GM12878 (cell line): ENCODE data around the gene TM9SF2.

Experiments used
- CTCF ChIP-seq, 3 experiments: IDR thresholded peaks in 2 of 3; conservative IDR thresholded peaks in 1 of 3; 2 replicates each; pipeline ENCODE4 v1.5.1; 2011; ENCODE audit warnings: low read depth in 3 of 3, low read length in 3 of 3, mild to moderate bottlenecking in 3 of 3, control low read depth in 2 of 3, moderate library complexity in 2 of 3, inconsistent platforms in 1 of 3, mixed read lengths in 1 of 3; ENCODE audit not compliant: control insufficient read depth in 2 of 3, insufficient read depth in 1 of 3; ENCODE audit errors: extremely low read depth in 1 of 3
- FOXK2 ChIP-seq: fragments of 450-650 bp; IDR thresholded peaks from 2 replicates; pipeline ENCODE4 v1.6.1; 2017; ENCODE audit warnings: mild to moderate bottlenecking, moderate library complexity
- KDM1A ChIP-seq: fragments of 200-600 bp; sonication (generic); IDR thresholded peaks from 2 replicates; pipeline ENCODE4 v1.6.1; 2016; ENCODE audit warnings: borderline replicate concordance
- MXI1 ChIP-seq: fragments of 150-350 bp; IDR thresholded peaks from 2 replicates; pipeline ENCODE4 v1.6.1; 2011; ENCODE audit warnings: low read depth, mild to moderate bottlenecking, inconsistent platforms, low read length, improper control_type of control experiment
- PAX5 ChIP-seq: IDR thresholded peaks from 2 replicates; pipeline ENCODE4 v1.6.1; 2011; ENCODE audit warnings: low read depth, low read length, borderline replicate concordance
- SIN3A ChIP-seq: IDR thresholded peaks from 2 replicates; pipeline ENCODE4 v1.6.1; 2012; ENCODE audit warnings: low read depth, low read length, improper control_type of control experiment
- SIX5 ChIP-seq: IDR thresholded peaks from 2 replicates; pipeline ENCODE4 v1.6.1; 2011; ENCODE audit warnings: mild to moderate bottlenecking, low read depth, low read length, moderate library complexity; ENCODE audit not compliant: severe bottlenecking
- TAF1 ChIP-seq: IDR thresholded peaks from 2 replicates; pipeline ENCODE4 v1.6.1; 2011; ENCODE audit warnings: mild to moderate bottlenecking, low read depth, low read length, borderline replicate concordance
- TCF12 ChIP-seq: IDR thresholded peaks from 2 replicates; pipeline ENCODE4 v1.6.1; 2011; ENCODE audit warnings: low read depth, mild to moderate bottlenecking, low read length
- USF2 ChIP-seq: IDR thresholded peaks from 2 replicates; pipeline ENCODE4 v1.6.1; 2011; ENCODE audit warnings: low read depth, low read length, improper control_type of control experiment, borderline replicate concordance

DNA sequence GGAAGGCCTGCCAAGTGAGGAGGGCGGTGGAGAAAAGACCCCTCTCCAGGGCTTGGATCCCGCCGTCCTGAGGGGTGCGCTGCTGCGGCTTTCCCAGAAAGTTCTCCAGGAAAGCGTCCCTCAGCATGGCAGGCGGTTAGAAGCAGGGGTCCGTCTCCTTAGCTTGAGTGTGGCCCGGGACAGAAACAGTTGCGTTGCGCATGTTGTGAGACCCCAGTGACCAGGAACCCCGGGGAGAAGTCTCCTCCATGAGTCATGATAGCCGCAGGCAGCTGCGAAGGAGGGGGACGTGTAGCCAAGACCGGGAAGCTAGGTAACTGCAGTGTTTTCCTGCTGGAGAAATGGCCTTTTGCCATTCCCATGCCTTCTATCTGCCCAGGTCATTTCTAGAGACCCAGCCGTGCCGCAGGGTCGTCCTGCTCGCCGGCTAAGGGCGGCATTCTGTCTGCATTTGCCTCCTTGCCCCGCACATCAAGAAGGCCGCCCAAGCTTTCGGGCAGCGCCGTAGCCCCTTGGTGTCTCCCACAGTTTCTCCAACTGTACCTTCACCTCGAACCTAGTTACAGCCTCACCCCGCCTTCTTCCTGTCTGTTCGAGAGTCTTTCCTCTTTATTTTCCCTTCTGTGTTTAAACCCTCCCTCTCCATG, 64.3 kb downstream of the TM9SF2 start:
- TF ChIP-seq USF2 (no peak), MXI1 (no peak), CTCF (IDR thresholded peaks at IDR 0.05 in 2 of 3, conservative IDR thresholded peaks at IDR 0.05 in 1 of 3; ENCODE audit: control insufficient read depth in 2 of 3, extremely low read depth in 1 of 3, insufficient read depth in 1 of 3, low read depth in 3 of 3, low read length in 3 of 3) (no peak), PAX5 (no peak), SIN3A (no peak), SIX5 (no peak), KDM1A (no peak), TAF1 (no peak), FOXK2 (no peak), TCF12 (no peak)
